ENCODE data around the gene ADK.

DNA sequence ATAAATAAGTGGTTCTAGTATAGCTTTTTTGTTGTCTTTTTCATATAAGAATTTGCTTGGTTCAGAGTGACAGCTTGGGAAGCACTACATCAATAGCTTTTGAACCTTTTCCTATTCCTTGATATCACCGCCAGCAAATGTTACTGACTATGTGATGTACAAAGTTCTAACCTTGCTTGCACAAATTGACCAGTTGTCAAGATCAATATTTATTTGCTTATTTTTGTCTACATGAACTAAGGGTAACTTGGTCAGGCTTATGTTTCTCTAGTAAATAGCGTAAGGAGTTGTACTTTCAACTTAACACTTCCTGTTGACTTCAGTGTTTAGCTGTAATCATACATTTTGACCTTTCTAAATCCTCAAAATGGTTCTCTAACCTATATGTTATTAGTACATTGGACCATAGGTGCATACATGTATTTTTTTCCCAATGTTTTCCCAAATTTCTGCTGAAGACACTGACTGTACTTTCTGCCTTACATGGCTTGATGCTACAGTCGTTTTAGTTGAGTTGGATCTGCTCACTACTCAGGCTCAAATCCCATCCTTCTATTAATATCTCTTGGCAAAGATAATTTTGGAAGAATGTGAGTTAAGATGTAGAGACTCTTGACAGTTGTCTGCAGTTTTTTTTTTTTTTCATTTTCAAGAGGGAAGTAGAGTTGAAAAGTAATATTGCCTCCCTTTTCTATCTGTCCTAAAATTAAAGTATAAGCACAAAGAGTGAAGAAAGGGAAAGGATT is 436.3 kb downstream of the ADK start:
- TF ChIP-seq, protein P1, sequence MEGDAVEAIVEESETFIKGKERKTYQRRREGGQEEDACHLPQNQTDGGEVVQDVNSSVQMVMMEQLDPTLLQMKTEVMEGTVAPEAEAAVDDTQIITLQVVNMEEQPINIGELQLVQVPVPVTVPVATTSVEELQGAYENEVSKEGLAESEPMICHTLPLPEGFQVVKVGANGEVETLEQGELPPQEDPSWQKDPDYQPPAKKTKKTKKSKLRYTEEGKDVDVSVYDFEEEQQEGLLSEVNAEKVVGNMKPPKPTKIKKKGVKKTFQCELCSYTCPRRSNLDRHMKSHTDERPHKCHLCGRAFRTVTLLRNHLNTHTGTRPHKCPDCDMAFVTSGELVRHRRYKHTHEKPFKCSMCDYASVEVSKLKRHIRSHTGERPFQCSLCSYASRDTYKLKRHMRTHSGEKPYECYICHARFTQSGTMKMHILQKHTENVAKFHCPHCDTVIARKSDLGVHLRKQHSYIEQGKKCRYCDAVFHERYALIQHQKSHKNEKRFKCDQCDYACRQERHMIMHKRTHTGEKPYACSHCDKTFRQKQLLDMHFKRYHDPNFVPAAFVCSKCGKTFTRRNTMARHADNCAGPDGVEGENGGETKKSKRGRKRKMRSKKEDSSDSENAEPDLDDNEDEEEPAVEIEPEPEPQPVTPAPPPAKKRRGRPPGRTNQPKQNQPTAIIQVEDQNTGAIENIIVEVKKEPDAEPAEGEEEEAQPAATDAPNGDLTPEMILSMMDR (IDR thresholded peaks at IDR 0.05; ENCODE audit: insufficient read depth, low read depth, low read length), result no peak
- no peak for TF ChIP-seq EZH2 (IDR thresholded peaks at IDR 0.05; ENCODE audit: insufficient read depth, low read length)
